Upper lobe of right lung (tissue), 1 donor: ENCODE results near the gene ARHGEF12. TPM values are rescaled to one million over a fixed set of nuclear protein-coding genes. Genes with fewer than 3 reads are reported as not detected.

Source experiments
- ATAC-seq: fragments of 200-7000 bp; cut with Tn5 transposase; one replicate; pipeline ENCODE4 v1.9.1; 2020; ENCODE audit warnings: mild to moderate bottlenecking, moderate library complexity
- DNase-seq: peaks from one replicate; pipeline ENCODE4 v3.0.0-alpha.2; 2020
- H3K27ac ChIP-seq: fragments of 200-600 bp; one replicate; pipeline ENCODE4 v1.8.0; 2022
- H3K27me3 ChIP-seq: fragments of 200-600 bp; one replicate; pipeline ENCODE4 v1.8.0; 2022; ENCODE audit warnings: mild to moderate bottlenecking
- H3K36me3 ChIP-seq: fragments of 200-600 bp; one replicate; pipeline ENCODE4 v1.8.0; 2022
- H3K4me1 ChIP-seq: fragments of 200-600 bp; one replicate; pipeline ENCODE4 v1.8.0; 2022
- H3K4me3 ChIP-seq: fragments of 200-600 bp; one replicate; pipeline ENCODE4 v1.8.0; 2022; ENCODE audit warnings: mild to moderate bottlenecking
- H3K9me3 ChIP-seq: fragments of 200-600 bp; one replicate; pipeline ENCODE4 v1.8.0; 2022
- CTCF ChIP-seq: fragments of 200-600 bp; IDR thresholded peaks from one replicate; pipeline ENCODE4 v1.8.0; 2022; ENCODE audit warnings: antibody characterized with exemption
- intact Hi-C: fragments of 100-400 bp; cut with DNase I; formaldehyde crosslinking; loops from one replicate; pipeline ENCODE4 v1.11.0; 2022
- total RNA-seq: library from RNA; stranded (reverse); fragmentation: NEBNext Ultra II Directional; extraction: Animal tissue kit (Norgen Biotek cat#: 25700); gene quantifications from one replicate; pipeline ENCODE4 v1.2.1, GENCODE V29; 2021
- donor health status: DM: no; HTN: yes; CAD: no; lungs with severe emphysema.

Gene ARHGEF12
- total RNA-seq, 1 donor from 2014 or later = 132 TPM

- Histone ChIP-seq H3K4me1 (no peaks in the 10 kb centered on the region), H3K4me3 (no peak overlapping the region), H3K27ac (no peak overlapping the region), H3K27me3 (no peaks in the 10 kb centered on the region), H3K36me3 (no peaks in the 10 kb centered on the region), H3K9me3 (no peaks in the 10 kb centered on the region)
- no peak for TF ChIP-seq CTCF
- DNase-seq (no peak), ATAC-seq (no peak)
- intact Hi-C loops = no loop called here
These were observed 200.0 kb downstream of the ARHGEF12 start for GRCh38 chr11:120536091-120536796.

GRCh38 chr11:120536797-120537169 lies 200.6 kb downstream of the ARHGEF12 start:
- no peak for TF ChIP-seq CTCF
- no peak for DNase-seq
- ATAC-seq = no peak
- Histone ChIP-seq H3K4me1 (no peaks in the 10 kb centered on the region), H3K27ac (no peak overlapping the region), H3K9me3 (no peaks in the 10 kb centered on the region), H3K36me3 (no peaks in the 10 kb centered on the region), H3K27me3 (no peaks in the 10 kb centered on the region), H3K4me3 (no peak overlapping the region)
- intact Hi-C loops = no loop called here

GRCh38 chr11:120537996-120538395 lies 201.8 kb downstream of the ARHGEF12 start:
- no peak overlapping the region for H3K27ac ChIP-seq
- no peaks in the 10 kb centered on the region for H3K27me3 ChIP-seq
- no peak for TF ChIP-seq CTCF
- H3K4me1 ChIP-seq = no peaks in the 10 kb centered on the region
- intact Hi-C loops = no loop called here
- no peaks in the 10 kb centered on the region for H3K9me3 ChIP-seq
- no peak for DNase-seq
- ATAC-seq = no peak
- H3K36me3 ChIP-seq = no peaks in the 10 kb centered on the region
- H3K4me3 ChIP-seq = no peak overlapping the region

- Histone ChIP-seq H3K4me3 (no peak overlapping the region), H3K27me3 (no peaks in the 10 kb centered on the region), H3K4me1 (no peaks in the 10 kb centered on the region), H3K36me3 (no peaks in the 10 kb centered on the region), H3K9me3 (no peaks in the 10 kb centered on the region), H3K27ac (no peak overlapping the region)
- no peak for TF ChIP-seq CTCF
- intact Hi-C loops = no loop called here
- no peak for ATAC-seq
- no peak for DNase-seq
These were observed 202.5 kb downstream of the ARHGEF12 start for GRCh38 chr11:120538707-120539106.

Other genes with a start within 250 kb of the ARHGEF12 start
- gene TRIM29, start 198.3 kb upstream of the ARHGEF12 start, total RNA-seq = 3.4 TPM
- 19.8 TPM for gene OAF, start 125.4 kb upstream of the ARHGEF12 start, total RNA-seq
- gene POU2F3, start 96.3 kb upstream of the ARHGEF12 start, total RNA-seq = 3.0 TPM
- gene TLCD5, start 11.1 kb upstream of the ARHGEF12 start, total RNA-seq = 4.2 TPM
- 4.3 TPM for gene GRIK4, start 175.3 kb downstream of the ARHGEF12 start, total RNA-seq